ENCODE data around the gene KCNJ6. TPM values are rescaled to one million over a fixed set of nuclear protein-coding genes. Genes with fewer than 3 reads are reported as not detected.

KCNJ6 gene
- total RNA-seq, 1 donor from 2014 or later = 2.6 TPM

- no peaks in the 10 kb centered on the region for H3K36me3 ChIP-seq (ENCODE audit: insufficient read depth, low read length)
- no peaks in the 10 kb centered on the region for H4K20me1 ChIP-seq (ENCODE audit: insufficient read depth, low read length)
- H3K4me2 ChIP-seq (ENCODE audit: low read length) = no peak overlapping the region
- no peaks in the 10 kb centered on the region for H3K79me2 ChIP-seq (ENCODE audit: insufficient read depth, low read length)
- H3K9me3 ChIP-seq (ENCODE audit: insufficient read depth, low read depth, low read length) = peaks cover 3% of the 10 kb centered on the region
- H3K9me3 Mint-ChIP-seq (ENCODE audit: unreplicated experiment) = peaks cover 6% of the 10 kb centered on the region
- no peak overlapping the region for H3K9ac ChIP-seq (ENCODE audit: low read length)
- no peaks in the 10 kb centered on the region for H3K27me3 Mint-ChIP-seq (ENCODE audit: low read depth, unreplicated experiment)
- peaks cover 5% of the 10 kb centered on the region for H3K4me1 Mint-ChIP-seq (ENCODE audit: low read depth, unreplicated experiment)
- TF ChIP-seq EZH2 (IDR thresholded peaks at IDR 0.05; ENCODE audit: insufficient read depth, low read length) = no peak
- TF ChIP-seq CTCF (IDR thresholded peaks at IDR 0.05; ENCODE audit: insufficient read depth, low read depth, low read length) = no peak
- H3K27ac ChIP-seq (ENCODE audit: low read depth, low read length) = no peak overlapping the region
- no peak overlapping the region for H2AFZ ChIP-seq (ENCODE audit: low read depth, low read length)
- DNase-seq (ENCODE audit: low read depth) = no peak
- no peak overlapping the region for H3K4me3 ChIP-seq (ENCODE audit: insufficient read depth, low read depth, low read length)
- H3K4me3 Mint-ChIP-seq (ENCODE audit: unreplicated experiment) = no peak overlapping the region
- peaks cover 9% of the 10 kb centered on the region for H3K27me3 ChIP-seq (ENCODE audit: insufficient read depth, low read length)
- peaks cover 3% of the 10 kb centered on the region for H3K36me3 Mint-ChIP-seq (ENCODE audit: low read depth, unreplicated experiment)
- H3K4me1 ChIP-seq (ENCODE audit: insufficient read depth, low read length) = no peaks in the 10 kb centered on the region
- H3K27ac Mint-ChIP-seq (ENCODE audit: unreplicated experiment) = no peak overlapping the region
- FAIRE-seq = no peak
These were observed 320.3 kb downstream of the KCNJ6 start for GRCh38 chr21:37595944-37596343.

GRCh38 chr21:37594472-37594951, 321.7 kb downstream of the KCNJ6 start:
- Mint-ChIP-seq H3K9me3 (ENCODE audit: unreplicated experiment) (peaks cover 6% of the 10 kb centered on the region), H3K4me1 (ENCODE audit: low read depth, unreplicated experiment) (peaks cover 5% of the 10 kb centered on the region), H3K36me3 (ENCODE audit: low read depth, unreplicated experiment) (no peaks in the 10 kb centered on the region), H3K27me3 (ENCODE audit: low read depth, unreplicated experiment) (no peaks in the 10 kb centered on the region), H3K27ac (ENCODE audit: unreplicated experiment) (no peak overlapping the region), H3K4me3 (ENCODE audit: unreplicated experiment) (no peak overlapping the region)
- Histone ChIP-seq H3K9ac (ENCODE audit: low read length) (no peak overlapping the region), H3K4me2 (ENCODE audit: low read length) (no peak overlapping the region), H3K36me3 (ENCODE audit: insufficient read depth, low read length) (no peaks in the 10 kb centered on the region), H3K27ac (ENCODE audit: low read depth, low read length) (no peak overlapping the region), H2AFZ (ENCODE audit: low read depth, low read length) (no peak overlapping the region), H4K20me1 (ENCODE audit: insufficient read depth, low read length) (no peaks in the 10 kb centered on the region), H3K9me3 (ENCODE audit: insufficient read depth, low read depth, low read length) (peaks cover 3% of the 10 kb centered on the region), H3K79me2 (ENCODE audit: insufficient read depth, low read length) (no peaks in the 10 kb centered on the region), H3K27me3 (ENCODE audit: insufficient read depth, low read length) (no peaks in the 10 kb centered on the region), H3K4me1 (ENCODE audit: insufficient read depth, low read length) (no peaks in the 10 kb centered on the region), H3K4me3 (ENCODE audit: insufficient read depth, low read depth, low read length) (no peak overlapping the region)
- TF ChIP-seq EZH2 (IDR thresholded peaks at IDR 0.05; ENCODE audit: insufficient read depth, low read length) (no peak), CTCF (IDR thresholded peaks at IDR 0.05; ENCODE audit: insufficient read depth, low read depth, low read length) (no peak)
- FAIRE-seq = no peak
- no peak for DNase-seq (ENCODE audit: low read depth)

- TF ChIP-seq EZH2 (IDR thresholded peaks at IDR 0.05; ENCODE audit: insufficient read depth, low read length) (no peak), CTCF (IDR thresholded peaks at IDR 0.05; ENCODE audit: insufficient read depth, low read depth, low read length) (no peak)
- Histone ChIP-seq H3K79me2 (ENCODE audit: insufficient read depth, low read length) (no peaks in the 10 kb centered on the region), H3K36me3 (ENCODE audit: insufficient read depth, low read length) (no peaks in the 10 kb centered on the region), H4K20me1 (ENCODE audit: insufficient read depth, low read length) (no peaks in the 10 kb centered on the region), H3K4me3 (ENCODE audit: insufficient read depth, low read depth, low read length) (no peak overlapping the region), H3K27ac (ENCODE audit: low read depth, low read length) (no peak overlapping the region), H3K27me3 (ENCODE audit: insufficient read depth, low read length) (no peaks in the 10 kb centered on the region), H3K9ac (ENCODE audit: low read length) (no peak overlapping the region), H3K4me2 (ENCODE audit: low read length) (no peak overlapping the region), H2AFZ (ENCODE audit: low read depth, low read length) (no peak overlapping the region), H3K9me3 (ENCODE audit: insufficient read depth, low read depth, low read length) (peaks cover 3% of the 10 kb centered on the region), H3K4me1 (ENCODE audit: insufficient read depth, low read length) (no peaks in the 10 kb centered on the region)
- no peak for FAIRE-seq
- H3K36me3 Mint-ChIP-seq (ENCODE audit: low read depth, unreplicated experiment) = no peaks in the 10 kb centered on the region
- peaks cover 5% of the 10 kb centered on the region for H3K4me1 Mint-ChIP-seq (ENCODE audit: low read depth, unreplicated experiment)
- H3K4me3 Mint-ChIP-seq (ENCODE audit: unreplicated experiment) = no peak overlapping the region
- peaks cover 6% of the 10 kb centered on the region for H3K9me3 Mint-ChIP-seq (ENCODE audit: unreplicated experiment)
- no peak for DNase-seq (ENCODE audit: low read depth)
- no peak overlapping the region for H3K27ac Mint-ChIP-seq (ENCODE audit: unreplicated experiment)
- H3K27me3 Mint-ChIP-seq (ENCODE audit: low read depth, unreplicated experiment) = no peaks in the 10 kb centered on the region
These were observed 322.4 kb downstream of the KCNJ6 start for GRCh38 chr21:37593740-37594471.

Data from astrocyte (in vitro differentiated cells and primary cell).